Measurements from ENCODE around the gene BTBD2.

GRCh38 chr19:2015608-2015950 lies at the start of gene BTBD2:
- TF ChIP-seq EP300 (IDR thresholded peaks at IDR 0.05): no peak
- TF ChIP-seq POLR2AphosphoS5 (IDR thresholded peaks at IDR 0.05): peak in 1 of 2 donors; percentile 58

All from esophagus muscularis mucosa (tissue), 3 donors.